HepG2 (cell line): ENCODE measurements around the gene STK11. TPM values are rescaled to one million over a fixed set of nuclear protein-coding genes. Genes with fewer than 3 reads are reported as not detected.

Source experiments
- ATAD3A ChIP-seq: sonication (generic); formaldehyde crosslinking; IDR thresholded peaks from 2 replicates; pipeline ENCODE4 v1.4.0; 2020; ENCODE audit warnings: missing genetic modification reagents
- ATF3 ChIP-seq: sonication (generic); formaldehyde crosslinking; IDR thresholded peaks from 2 replicates; pipeline ENCODE4 v1.4.0; 2020; ENCODE audit warnings: missing genetic modification reagents
- BRD4 ChIP-seq: sonication (generic); formaldehyde crosslinking; IDR thresholded peaks from 2 replicates; pipeline ENCODE4 v1.4.0; 2020; ENCODE audit warnings: missing genetic modification reagents
- SAP130 ChIP-seq: IDR thresholded peaks from 2 replicates; pipeline ENCODE4 v1.6.1; 2016; ENCODE audit warnings: low read depth
- SSRP1 ChIP-seq: IDR thresholded peaks from 2 replicates; pipeline ENCODE4 v1.6.1; 2016; ENCODE audit warnings: control low read depth
- ZFX ChIP-seq: sonication (generic); formaldehyde crosslinking; IDR thresholded peaks from 2 replicates; pipeline ENCODE4 v1.4.0; 2020; ENCODE audit warnings: mild to moderate bottlenecking, low read depth, missing genetic modification reagents, moderate library complexity
- ZNF264 ChIP-seq: sonication (generic); formaldehyde crosslinking; IDR thresholded peaks from 2 replicates; pipeline ENCODE4 v1.4.0; 2020; ENCODE audit warnings: missing genetic modification reagents
- ZNF276 ChIP-seq: sonication (generic); formaldehyde crosslinking; IDR thresholded peaks from 2 replicates; pipeline ENCODE4 v1.4.0; 2020; ENCODE audit warnings: mild to moderate bottlenecking, low read depth, missing genetic modification reagents
- ZNF337 ChIP-seq: sonication (generic); formaldehyde crosslinking; IDR thresholded peaks from 2 replicates; pipeline ENCODE4 v1.5.1; 2020; ENCODE audit warnings: missing genetic modification reagents, low read depth, mild to moderate bottlenecking, borderline replicate concordance
- ZNF644 ChIP-seq: IDR thresholded peaks from 2 replicates; pipeline ENCODE4 v1.6.1; 2016; ENCODE audit warnings: low read depth
- ZNF777 ChIP-seq: sonication (generic); formaldehyde crosslinking; IDR thresholded peaks from 2 replicates; pipeline ENCODE4 v1.4.0; 2020; ENCODE audit warnings: missing genetic modification reagents
- ZNF782 ChIP-seq: sonication (generic); formaldehyde crosslinking; IDR thresholded peaks from 2 replicates; pipeline ENCODE4 v1.4.0; 2020; ENCODE audit warnings: missing genetic modification reagents, mild to moderate bottlenecking, borderline replicate concordance
- ZZZ3 ChIP-seq: sonication (generic); formaldehyde crosslinking; IDR thresholded peaks from 2 replicates; pipeline ENCODE4 v1.4.0; 2020; ENCODE audit warnings: missing genetic modification reagents, mild to moderate bottlenecking, borderline replicate concordance
- polyA plus RNA-seq, 8 experiments: library from polyadenylated mRNA; depleted of rRNA in 3 of 8; stranded (reverse) in 7 of 8; unstranded in 1 of 8; fragments of >200 nt; fragmentation: Illumina TruSeq in 4 of 8; extraction: Trizol in 4 of 8; gene quantifications; 2 replicates each; pipeline versions ENCODE4 v1.2.1 to v1.2.3, GENCODE V29; 2011 to 2016; ENCODE audit warnings: low read depth in 4 of 8, missing spikeins in 1 of 8, mixed read lengths in 1 of 8; ENCODE audit not compliant: insufficient read depth in 1 of 8
- total RNA-seq, 5 experiments: library from RNA; depleted of rRNA; stranded (reverse); fragments of >200 nt; fragmentation: Illumina TruSeq; extraction: Trizol; gene quantifications; 2 replicates each; pipeline ENCODE4 v1.2.3, GENCODE V29; 2016; ENCODE audit warnings: low read depth in 1 of 5
- TF ChIP-seq, protein P1 (sequence below): sonication (generic); formaldehyde crosslinking; IDR thresholded peaks from 2 replicates; pipeline ENCODE4 v1.9.0; 2022; ENCODE audit warnings: missing genetic modification reagents, mild to moderate bottlenecking, borderline replicate concordance
- TF ChIP-seq, protein P2 (sequence below): fragments of 450-650 bp; IDR thresholded peaks from 2 replicates; pipeline ENCODE4 v1.6.1; 2016
- TF ChIP-seq, protein P3 (sequence below): sonication (generic); formaldehyde crosslinking; IDR thresholded peaks from 2 replicates; pipeline ENCODE4 v1.5.1; 2020; ENCODE audit warnings: missing genetic modification reagents, mild to moderate bottlenecking, borderline replicate concordance
- TF ChIP-seq, protein P4 (sequence below): IDR thresholded peaks from 2 replicates; pipeline ENCODE4 v1.6.1; 2016; ENCODE audit warnings: control low read depth
- TF ChIP-seq, protein P5 (sequence below): IDR thresholded peaks from 2 replicates; pipeline ENCODE4 v1.6.1; 2016; ENCODE audit warnings: missing compliant biosample characterization, missing genetic modification reagents, borderline replicate concordance

The STK11 gene
- total and polyA plus RNA-seq, 2 of the 13 experiments (the other 11 are each of a cell fraction or from before 2014, with no cell fraction given): 27.5 to 43.6 TPM

- TF ChIP-seq, protein P1, sequence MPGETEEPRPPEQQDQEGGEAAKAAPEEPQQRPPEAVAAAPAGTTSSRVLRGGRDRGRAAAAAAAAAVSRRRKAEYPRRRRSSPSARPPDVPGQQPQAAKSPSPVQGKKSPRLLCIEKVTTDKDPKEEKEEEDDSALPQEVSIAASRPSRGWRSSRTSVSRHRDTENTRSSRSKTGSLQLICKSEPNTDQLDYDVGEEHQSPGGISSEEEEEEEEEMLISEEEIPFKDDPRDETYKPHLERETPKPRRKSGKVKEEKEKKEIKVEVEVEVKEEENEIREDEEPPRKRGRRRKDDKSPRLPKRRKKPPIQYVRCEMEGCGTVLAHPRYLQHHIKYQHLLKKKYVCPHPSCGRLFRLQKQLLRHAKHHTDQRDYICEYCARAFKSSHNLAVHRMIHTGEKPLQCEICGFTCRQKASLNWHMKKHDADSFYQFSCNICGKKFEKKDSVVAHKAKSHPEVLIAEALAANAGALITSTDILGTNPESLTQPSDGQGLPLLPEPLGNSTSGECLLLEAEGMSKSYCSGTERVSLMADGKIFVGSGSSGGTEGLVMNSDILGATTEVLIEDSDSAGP (CRISPR knock-in tag): peak; percentile 10; the same call in 1 of the 2 replicates
- TF ChIP-seq, protein P2, sequence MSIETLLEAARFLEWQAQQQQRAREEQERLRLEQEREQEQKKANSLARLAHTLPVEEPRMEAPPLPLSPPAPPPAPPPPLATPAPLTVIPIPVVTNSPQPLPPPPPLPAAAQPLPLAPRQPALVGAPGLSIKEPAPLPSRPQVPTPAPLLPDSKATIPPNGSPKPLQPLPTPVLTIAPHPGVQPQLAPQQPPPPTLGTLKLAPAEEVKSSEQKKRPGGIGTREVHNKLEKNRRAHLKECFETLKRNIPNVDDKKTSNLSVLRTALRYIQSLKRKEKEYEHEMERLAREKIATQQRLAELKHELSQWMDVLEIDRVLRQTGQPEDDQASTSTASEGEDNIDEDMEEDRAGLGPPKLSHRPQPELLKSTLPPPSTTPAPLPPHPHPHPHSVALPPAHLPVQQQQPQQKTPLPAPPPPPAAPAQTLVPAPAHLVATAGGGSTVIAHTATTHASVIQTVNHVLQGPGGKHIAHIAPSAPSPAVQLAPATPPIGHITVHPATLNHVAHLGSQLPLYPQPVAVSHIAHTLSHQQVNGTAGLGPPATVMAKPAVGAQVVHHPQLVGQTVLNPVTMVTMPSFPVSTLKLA: peak; percentile 55
- peak; percentile 82 for TF ChIP-seq SAP130 (CRISPR knock-in tag)
- TF ChIP-seq SSRP1: no peak
- TF ChIP-seq ATF3 (CRISPR knock-in tag): peak; percentile 52
- no peak for TF ChIP-seq ATAD3A (CRISPR knock-in tag)
- TF ChIP-seq ZNF644 (CRISPR knock-in tag): no peak
- TF ChIP-seq ZNF782 (CRISPR knock-in tag): 0 out of 2 replicates have a peak, but pooled peaks have one; percentile 77
- peak; percentile 48; the same call in 1 of the 2 replicates for TF ChIP-seq BRD4 (CRISPR knock-in tag)
- TF ChIP-seq ZNF777 (CRISPR knock-in tag): peak; percentile 81
- no peak for TF ChIP-seq ZNF264 (CRISPR knock-in tag)
- TF ChIP-seq, protein P3, sequence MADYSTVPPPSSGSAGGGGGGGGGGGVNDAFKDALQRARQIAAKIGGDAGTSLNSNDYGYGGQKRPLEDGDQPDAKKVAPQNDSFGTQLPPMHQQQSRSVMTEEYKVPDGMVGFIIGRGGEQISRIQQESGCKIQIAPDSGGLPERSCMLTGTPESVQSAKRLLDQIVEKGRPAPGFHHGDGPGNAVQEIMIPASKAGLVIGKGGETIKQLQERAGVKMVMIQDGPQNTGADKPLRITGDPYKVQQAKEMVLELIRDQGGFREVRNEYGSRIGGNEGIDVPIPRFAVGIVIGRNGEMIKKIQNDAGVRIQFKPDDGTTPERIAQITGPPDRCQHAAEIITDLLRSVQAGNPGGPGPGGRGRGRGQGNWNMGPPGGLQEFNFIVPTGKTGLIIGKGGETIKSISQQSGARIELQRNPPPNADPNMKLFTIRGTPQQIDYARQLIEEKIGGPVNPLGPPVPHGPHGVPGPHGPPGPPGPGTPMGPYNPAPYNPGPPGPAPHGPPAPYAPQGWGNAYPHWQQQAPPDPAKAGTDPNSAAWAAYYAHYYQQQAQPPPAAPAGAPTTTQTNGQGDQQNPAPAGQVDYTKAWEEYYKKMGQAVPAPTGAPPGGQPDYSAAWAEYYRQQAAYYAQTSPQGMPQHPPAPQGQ: no peak
- TF ChIP-seq ZNF337: no peak
- TF ChIP-seq ZFX (CRISPR knock-in tag): peak; percentile 42
- 0 out of 2 replicates have a peak, but pooled peaks have one; percentile 18 for TF ChIP-seq ZZZ3
- TF ChIP-seq, protein P4, sequence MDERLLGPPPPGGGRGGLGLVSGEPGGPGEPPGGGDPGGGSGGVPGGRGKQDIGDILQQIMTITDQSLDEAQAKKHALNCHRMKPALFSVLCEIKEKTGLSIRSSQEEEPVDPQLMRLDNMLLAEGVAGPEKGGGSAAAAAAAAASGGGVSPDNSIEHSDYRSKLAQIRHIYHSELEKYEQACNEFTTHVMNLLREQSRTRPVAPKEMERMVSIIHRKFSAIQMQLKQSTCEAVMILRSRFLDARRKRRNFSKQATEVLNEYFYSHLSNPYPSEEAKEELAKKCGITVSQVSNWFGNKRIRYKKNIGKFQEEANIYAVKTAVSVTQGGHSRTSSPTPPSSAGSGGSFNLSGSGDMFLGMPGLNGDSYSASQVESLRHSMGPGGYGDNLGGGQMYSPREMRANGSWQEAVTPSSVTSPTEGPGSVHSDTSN (CRISPR knock-in tag): peak; percentile 92
- TF ChIP-seq ZNF276 (CRISPR knock-in tag): peak; percentile 62; the same call in 1 of the 2 replicates
- TF ChIP-seq, protein P5, sequence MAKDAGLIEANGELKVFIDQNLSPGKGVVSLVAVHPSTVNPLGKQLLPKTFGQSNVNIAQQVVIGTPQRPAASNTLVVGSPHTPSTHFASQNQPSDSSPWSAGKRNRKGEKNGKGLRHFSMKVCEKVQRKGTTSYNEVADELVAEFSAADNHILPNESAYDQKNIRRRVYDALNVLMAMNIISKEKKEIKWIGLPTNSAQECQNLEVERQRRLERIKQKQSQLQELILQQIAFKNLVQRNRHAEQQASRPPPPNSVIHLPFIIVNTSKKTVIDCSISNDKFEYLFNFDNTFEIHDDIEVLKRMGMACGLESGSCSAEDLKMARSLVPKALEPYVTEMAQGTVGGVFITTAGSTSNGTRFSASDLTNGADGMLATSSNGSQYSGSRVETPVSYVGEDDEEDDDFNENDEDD (CRISPR knock-in tag): peak; percentile 37; the same call in 1 of the 2 replicates
Observed at GRCh38 chr19:1260749-1261537, 55.4 kb downstream of the STK11 start (continued).
